Fibroblast of the aortic adventitia (primary cell): ENCODE measurements around the gene CEP83. TPM values are rescaled to one million over a fixed set of nuclear protein-coding genes. Genes with fewer than 3 reads are reported as not detected.

Source experiments
- DNase-seq: peaks from one replicate; pipeline ENCODE4 v3.0.0-alpha.2; 2010; ENCODE audit warnings: low read depth
- H3K4me3 ChIP-seq: 2 replicates; pipeline ENCODE4 v1.5.1; 2011; ENCODE audit warnings: low read depth, mild to moderate bottlenecking, control low read depth, low read length, moderate library complexity
- total RNA-seq: library from RNA; depleted of rRNA; stranded (reverse); fragments of >200 nt; gene quantifications from 2 replicates; pipeline ENCODE4 v1.2.3, GENCODE V29; 2012; ENCODE audit warnings: low replicate concordance
- TF ChIP-seq, protein P1 (sequence below): IDR thresholded peaks from 2 replicates; pipeline ENCODE4 v1.5.1; 2011; ENCODE audit warnings: mild to moderate bottlenecking, low read length, control low read depth, inconsistent platforms; ENCODE audit not compliant: insufficient read depth

CEP83 gene
- total RNA-seq, 1 donor: 15.8 TPM

DNA sequence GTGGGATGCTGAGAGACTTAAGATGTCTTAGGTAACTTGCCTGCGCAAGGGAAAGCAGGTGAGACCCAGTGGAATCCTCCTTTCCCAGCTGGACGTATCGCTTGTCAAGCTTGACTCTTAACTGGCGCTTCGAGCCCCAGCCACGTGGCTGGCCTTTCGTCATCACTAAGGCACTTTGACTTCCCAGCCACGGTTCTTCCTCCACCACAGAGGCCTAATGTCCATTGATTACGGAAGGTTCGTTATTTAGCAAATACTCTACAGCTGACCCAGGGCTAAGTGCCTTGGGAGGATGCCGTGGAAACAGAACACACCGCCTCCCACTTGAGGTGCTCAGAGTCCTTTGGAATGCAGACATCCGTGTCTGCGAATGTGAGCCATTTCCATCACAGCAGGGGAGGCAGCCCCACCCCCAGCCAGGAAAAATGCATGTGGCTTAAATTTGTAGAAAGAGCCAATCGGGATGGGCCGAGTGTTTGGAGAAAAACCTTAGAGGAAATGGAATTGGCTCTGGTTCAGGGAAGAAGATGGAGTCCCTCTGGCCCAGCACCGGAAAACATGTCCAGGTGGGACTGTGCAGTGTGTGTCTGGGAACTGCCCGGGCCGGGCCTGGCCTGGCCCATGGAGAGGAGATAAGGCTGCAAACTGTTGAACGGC, 195.6 kb downstream of the CEP83 start:
- H3K4me3 ChIP-seq: no peak overlapping the region
- DNase-seq: peak; percentile 11
- TF ChIP-seq, protein P1, sequence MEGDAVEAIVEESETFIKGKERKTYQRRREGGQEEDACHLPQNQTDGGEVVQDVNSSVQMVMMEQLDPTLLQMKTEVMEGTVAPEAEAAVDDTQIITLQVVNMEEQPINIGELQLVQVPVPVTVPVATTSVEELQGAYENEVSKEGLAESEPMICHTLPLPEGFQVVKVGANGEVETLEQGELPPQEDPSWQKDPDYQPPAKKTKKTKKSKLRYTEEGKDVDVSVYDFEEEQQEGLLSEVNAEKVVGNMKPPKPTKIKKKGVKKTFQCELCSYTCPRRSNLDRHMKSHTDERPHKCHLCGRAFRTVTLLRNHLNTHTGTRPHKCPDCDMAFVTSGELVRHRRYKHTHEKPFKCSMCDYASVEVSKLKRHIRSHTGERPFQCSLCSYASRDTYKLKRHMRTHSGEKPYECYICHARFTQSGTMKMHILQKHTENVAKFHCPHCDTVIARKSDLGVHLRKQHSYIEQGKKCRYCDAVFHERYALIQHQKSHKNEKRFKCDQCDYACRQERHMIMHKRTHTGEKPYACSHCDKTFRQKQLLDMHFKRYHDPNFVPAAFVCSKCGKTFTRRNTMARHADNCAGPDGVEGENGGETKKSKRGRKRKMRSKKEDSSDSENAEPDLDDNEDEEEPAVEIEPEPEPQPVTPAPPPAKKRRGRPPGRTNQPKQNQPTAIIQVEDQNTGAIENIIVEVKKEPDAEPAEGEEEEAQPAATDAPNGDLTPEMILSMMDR: no peak

DNA sequence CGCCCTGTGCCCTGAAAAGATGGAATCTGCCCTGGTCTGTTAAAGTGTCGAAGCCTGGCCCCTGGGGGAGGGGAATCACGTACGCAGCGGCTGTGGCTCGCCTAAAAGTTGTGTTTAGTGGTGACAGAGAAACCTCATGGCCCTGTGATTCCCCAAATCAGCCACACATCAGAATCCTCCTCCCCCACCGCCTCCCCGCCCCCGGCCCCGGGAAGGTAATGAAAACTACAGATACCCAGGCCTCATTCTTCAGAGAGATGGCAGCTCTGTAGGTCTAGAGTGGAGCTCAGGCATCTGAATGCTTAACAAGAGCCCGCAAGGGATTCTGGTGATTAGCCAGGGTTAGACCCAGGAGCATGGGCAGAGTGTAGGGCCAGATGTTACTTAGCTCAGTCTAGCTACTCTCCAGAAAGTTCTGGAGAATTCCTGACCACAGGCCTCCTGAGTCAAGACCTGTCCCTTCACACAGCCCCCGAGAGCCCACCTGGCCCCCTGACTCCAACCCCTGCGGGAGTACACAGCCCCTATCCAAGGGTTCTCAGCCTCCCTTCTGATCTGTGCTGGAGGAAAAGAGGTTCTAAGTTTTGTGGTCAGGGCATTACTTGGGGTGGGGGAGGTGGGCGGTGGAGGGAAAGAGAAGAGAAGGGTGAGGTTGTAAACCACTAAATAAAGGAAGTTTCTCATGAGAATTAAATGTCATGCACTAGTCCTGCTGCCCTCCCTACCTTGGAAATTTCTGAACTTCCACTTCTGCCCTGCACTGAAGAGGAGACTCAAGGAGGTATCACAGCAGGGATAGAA, 196.5 kb downstream of the CEP83 start:
- TF ChIP-seq, protein P1: no peak
- DNase-seq: peak; percentile 5
- H3K4me3 ChIP-seq: peak overlapping the region; percentile 80

DNA sequence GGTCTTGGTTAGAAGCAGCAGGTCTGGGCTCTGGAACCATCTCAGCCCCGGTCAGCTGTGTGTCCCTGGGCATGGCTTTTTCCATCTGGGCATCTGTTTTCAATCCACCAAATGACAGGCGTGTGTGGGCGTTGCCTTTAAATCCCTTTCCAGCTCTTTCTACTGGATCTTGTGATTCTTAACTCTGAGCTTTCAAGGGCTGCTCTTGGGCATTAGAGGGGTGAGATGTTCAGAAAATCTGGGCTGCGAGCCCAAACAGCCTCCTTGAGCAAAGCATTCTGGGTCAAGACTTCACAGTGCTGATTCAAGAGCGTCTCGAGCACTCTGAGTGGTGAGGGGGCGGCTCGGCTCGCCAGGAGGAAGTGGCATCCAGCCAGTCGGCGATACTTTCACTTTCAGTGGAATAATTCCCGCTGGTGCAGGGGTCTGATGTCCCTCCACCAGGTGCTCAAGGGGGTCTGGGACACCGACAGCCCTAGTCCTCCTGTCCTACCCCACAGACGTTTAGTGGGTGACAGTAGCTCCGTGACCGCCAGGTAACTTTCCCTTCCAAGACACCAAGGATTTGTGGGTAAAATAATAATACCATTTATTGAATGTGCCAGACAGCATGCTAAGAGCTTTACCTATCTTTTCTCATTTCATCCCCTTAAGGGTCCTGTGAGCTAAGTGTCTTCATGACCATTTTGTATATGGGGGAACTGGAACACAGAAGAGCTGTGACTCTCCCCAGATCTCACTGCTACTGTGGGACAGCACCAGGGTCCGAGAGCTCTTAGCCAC, 197.2 kb downstream of the CEP83 start:
- peak overlapping the region; percentile 80 for H3K4me3 ChIP-seq
- TF ChIP-seq, protein P1: no peak
- DNase-seq: peak; percentile 99

GRCh38 chr12:94261786-94262185, 197.9 kb downstream of the CEP83 start:
- TF ChIP-seq, protein P1: no peak
- DNase-seq: peak; percentile 65
- H3K4me3 ChIP-seq: peak overlapping the region; percentile 80

DNA sequence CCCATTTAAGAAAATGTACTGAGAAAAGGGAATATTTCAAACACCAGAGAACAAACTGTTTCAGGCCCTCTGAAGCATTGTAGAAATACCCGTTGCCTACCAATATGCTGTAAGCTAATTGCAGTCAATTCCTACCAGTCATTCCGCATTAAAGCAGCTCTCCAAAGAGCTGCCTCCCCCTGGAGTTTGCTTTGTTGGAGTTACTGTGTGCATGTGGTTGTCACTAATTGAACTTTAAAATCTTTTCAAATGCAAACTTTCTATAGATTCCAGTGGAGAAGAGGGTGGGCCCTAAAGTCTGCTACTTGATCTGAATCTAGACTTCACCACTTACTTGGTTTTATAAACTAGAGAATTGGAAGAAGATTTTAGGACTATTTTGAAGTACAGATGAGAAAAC, 198.5 kb downstream of the CEP83 start:
- no peak for DNase-seq
- no peak overlapping the region for H3K4me3 ChIP-seq
- TF ChIP-seq, protein P1: no peak

DNA sequence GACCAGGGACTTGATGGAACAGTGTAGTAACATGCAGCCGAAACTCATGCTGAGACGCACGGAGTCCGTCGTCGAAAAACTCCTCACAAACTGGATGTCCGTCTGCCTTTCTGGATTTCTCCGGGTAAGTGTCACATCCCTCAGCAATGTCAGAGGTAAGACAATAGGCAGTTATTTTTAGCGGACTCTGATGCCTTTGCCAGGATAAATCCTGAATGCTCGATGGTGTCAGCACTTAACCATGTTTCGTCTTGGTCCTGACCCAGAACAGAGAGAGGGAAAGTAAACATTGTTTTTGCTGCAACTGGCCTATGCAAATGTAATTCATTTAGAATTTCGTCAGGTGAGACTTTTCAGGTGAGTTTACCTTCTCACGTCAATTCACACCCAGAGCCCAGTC, 198.9 kb downstream of the CEP83 start:
- TF ChIP-seq, protein P1: no peak
- H3K4me3 ChIP-seq: no peak overlapping the region
- no peak for DNase-seq
